ENCODE measurements around the gene TJP2.

DNA sequence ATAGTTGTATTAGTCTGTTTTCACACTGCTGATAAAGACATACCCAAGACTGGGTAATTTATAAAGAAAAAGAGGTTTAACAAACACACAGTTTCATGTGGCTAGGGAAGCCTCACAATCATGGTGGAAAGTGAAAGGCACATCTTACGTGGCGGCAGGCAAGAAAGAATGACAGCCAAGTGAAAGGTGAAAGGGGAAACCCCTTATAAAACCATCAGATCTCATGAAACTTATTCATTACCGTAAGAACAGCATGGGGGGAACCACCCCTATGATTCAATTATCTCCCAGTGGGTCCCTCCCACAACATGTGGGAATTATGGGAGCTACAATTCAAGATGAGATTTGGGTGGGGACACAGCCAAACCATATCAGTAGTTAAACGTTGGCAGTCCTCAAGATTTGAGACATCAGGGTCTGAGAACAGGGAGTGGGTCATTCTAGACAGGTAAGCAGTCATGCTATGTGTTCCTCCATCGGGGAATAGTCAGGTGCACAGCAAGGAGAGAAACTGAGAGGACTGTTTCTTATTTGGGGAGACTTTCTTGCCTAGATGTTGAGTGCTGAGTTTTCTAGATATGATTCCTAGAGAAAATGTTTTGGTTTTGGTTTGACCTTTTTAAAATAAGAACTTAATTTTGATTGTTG is 105.1 kb downstream of the TJP2 start:
- TF ChIP-seq KAT7 (CRISPR knock-in tag; IDR thresholded peaks at IDR 0.05; ENCODE audit: borderline replicate concordance) (no peak), CTCF (IDR thresholded peaks at IDR 0.05) (no peak), FOXP1 (CRISPR knock-in tag; IDR thresholded peaks at IDR 0.05; ENCODE audit: borderline replicate concordance) (no peak), GABPB1 (CRISPR knock-in tag; IDR thresholded peaks at IDR 0.05) (no peak), NFYB (CRISPR knock-in tag; conservative IDR thresholded peaks at IDR 0.05; ENCODE audit: low read depth) (no peak), JUN (CRISPR knock-in tag; IDR thresholded peaks at IDR 0.05) (no peak), FOXK1 (CRISPR knock-in tag; IDR thresholded peaks at IDR 0.05) (no peak), HMGXB4 (CRISPR knock-in tag; IDR thresholded peaks at IDR 0.05) (no peak), ZNF423 (CRISPR knock-in tag; IDR thresholded peaks at IDR 0.05) (no peak), PRRX2 (CRISPR knock-in tag; IDR thresholded peaks at IDR 0.05) (no peak), TEAD1 (CRISPR knock-in tag; IDR thresholded peaks at IDR 0.05) (no peak)
- TF ChIP-seq, protein P1, sequence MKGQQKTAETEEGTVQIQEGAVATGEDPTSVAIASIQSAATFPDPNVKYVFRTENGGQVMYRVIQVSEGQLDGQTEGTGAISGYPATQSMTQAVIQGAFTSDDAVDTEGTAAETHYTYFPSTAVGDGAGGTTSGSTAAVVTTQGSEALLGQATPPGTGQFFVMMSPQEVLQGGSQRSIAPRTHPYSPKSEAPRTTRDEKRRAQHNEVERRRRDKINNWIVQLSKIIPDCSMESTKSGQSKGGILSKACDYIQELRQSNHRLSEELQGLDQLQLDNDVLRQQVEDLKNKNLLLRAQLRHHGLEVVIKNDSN (CRISPR knock-in tag; IDR thresholded peaks at IDR 0.05): no peak
- TF ChIP-seq, protein P2, sequence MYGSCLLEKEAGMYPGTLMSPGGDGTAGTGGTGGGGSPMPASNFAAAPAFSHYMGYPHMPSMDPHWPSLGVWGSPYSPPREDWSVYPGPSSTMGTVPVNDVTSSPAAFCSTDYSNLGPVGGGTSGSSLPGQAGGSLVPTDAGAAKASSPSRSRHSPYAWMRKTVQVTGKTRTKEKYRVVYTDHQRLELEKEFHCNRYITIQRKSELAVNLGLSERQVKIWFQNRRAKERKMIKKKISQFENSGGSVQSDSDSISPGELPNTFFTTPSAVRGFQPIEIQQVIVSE (CRISPR knock-in tag; IDR thresholded peaks at IDR 0.05; ENCODE audit: borderline replicate concordance): no peak
